ENCODE data around the gene PCDH9. TPM values are rescaled to one million over a fixed set of nuclear protein-coding genes. Genes with fewer than 3 reads are reported as not detected.
A peak's percentile ranks its signal among the peaks of the same experiment; 100 is the strongest.

Gene PCDH9
- total RNA-seq, 1 donor from 2014 or later, result 19.0 TPM

GRCh38 chr13:67036699-67037457 lies 193.3 kb downstream of the PCDH9 start:
- DNase-seq (ENCODE audit: low spot score), result no peak

- no peak for DNase-seq (ENCODE audit: low spot score)
Observed at GRCh38 chr13:67033170-67033569, 197.0 kb downstream of the PCDH9 start.

- no peak for DNase-seq (ENCODE audit: low spot score)
Observed at GRCh38 chr13:67023130-67023876, 206.8 kb downstream of the PCDH9 start.

- DNase-seq (ENCODE audit: low spot score), result no peak
Observed at GRCh38 chr13:67018775-67019174, 211.4 kb downstream of the PCDH9 start.

GRCh38 chr13:67017276-67017675 lies 212.9 kb downstream of the PCDH9 start:
- no peak for DNase-seq (ENCODE audit: low spot score)

GRCh38 chr13:67015976-67016600 lies 214.0 kb downstream of the PCDH9 start:
- no peak for DNase-seq (ENCODE audit: low spot score)

- DNase-seq (ENCODE audit: low spot score), result no peak
Observed at GRCh38 chr13:67014399-67014798, 215.7 kb downstream of the PCDH9 start.

GRCh38 chr13:67013709-67014108 lies 216.4 kb downstream of the PCDH9 start:
- no peak for DNase-seq (ENCODE audit: low spot score)

GRCh38 chr13:67008075-67008668 lies 222.0 kb downstream of the PCDH9 start:
- no peak for DNase-seq (ENCODE audit: low spot score)

- DNase-seq (ENCODE audit: low spot score), result no peak
Observed at GRCh38 chr13:67004511-67004910, 225.6 kb downstream of the PCDH9 start.

GRCh38 chr13:67003743-67004142 lies 226.4 kb downstream of the PCDH9 start:
- DNase-seq (ENCODE audit: low spot score), result no peak

GRCh38 chr13:67001363-67001762 lies 228.8 kb downstream of the PCDH9 start:
- no peak for DNase-seq (ENCODE audit: low spot score)

- no peak for DNase-seq (ENCODE audit: low spot score)
Observed at GRCh38 chr13:66996503-66996902, 233.6 kb downstream of the PCDH9 start.

GRCh38 chr13:66995203-66995611 lies 234.9 kb downstream of the PCDH9 start:
- DNase-seq (ENCODE audit: low spot score), result no peak

- no peak for DNase-seq (ENCODE audit: low spot score)
Observed at GRCh38 chr13:66994517-66995202, 235.5 kb downstream of the PCDH9 start.

- DNase-seq (ENCODE audit: low spot score), result peak; percentile 58
Observed at GRCh38 chr13:66994097-66994496, 236.0 kb downstream of the PCDH9 start.

- DNase-seq (ENCODE audit: low spot score), result no peak
Observed at GRCh38 chr13:66992719-66993118, 237.4 kb downstream of the PCDH9 start.

- no peak for DNase-seq (ENCODE audit: low spot score)
Observed at GRCh38 chr13:66992183-66992582, 238.0 kb downstream of the PCDH9 start.

- no peak for DNase-seq (ENCODE audit: low spot score)
Observed at GRCh38 chr13:66984241-66984640, 245.9 kb downstream of the PCDH9 start.

GRCh38 chr13:66981912-66982311 lies 248.2 kb downstream of the PCDH9 start:
- no peak for DNase-seq (ENCODE audit: low spot score)

GRCh38 chr13:66977161-66977560 lies 253.0 kb downstream of the PCDH9 start:
- DNase-seq (ENCODE audit: low spot score), result no peak

- no peak for DNase-seq (ENCODE audit: low spot score)
Observed at GRCh38 chr13:66974889-66975288, 255.2 kb downstream of the PCDH9 start.
